NCI-H1105 treated with DMSO at 0.1 percent for 48 hours (cell line): ENCODE data around the gene HOXC9.

Source experiments
- DNase-seq: peaks from one replicate; lab custom pipeline; 2025; lab: John Stamatoyannopoulos, UW

The HOXC9 gene

DNA sequence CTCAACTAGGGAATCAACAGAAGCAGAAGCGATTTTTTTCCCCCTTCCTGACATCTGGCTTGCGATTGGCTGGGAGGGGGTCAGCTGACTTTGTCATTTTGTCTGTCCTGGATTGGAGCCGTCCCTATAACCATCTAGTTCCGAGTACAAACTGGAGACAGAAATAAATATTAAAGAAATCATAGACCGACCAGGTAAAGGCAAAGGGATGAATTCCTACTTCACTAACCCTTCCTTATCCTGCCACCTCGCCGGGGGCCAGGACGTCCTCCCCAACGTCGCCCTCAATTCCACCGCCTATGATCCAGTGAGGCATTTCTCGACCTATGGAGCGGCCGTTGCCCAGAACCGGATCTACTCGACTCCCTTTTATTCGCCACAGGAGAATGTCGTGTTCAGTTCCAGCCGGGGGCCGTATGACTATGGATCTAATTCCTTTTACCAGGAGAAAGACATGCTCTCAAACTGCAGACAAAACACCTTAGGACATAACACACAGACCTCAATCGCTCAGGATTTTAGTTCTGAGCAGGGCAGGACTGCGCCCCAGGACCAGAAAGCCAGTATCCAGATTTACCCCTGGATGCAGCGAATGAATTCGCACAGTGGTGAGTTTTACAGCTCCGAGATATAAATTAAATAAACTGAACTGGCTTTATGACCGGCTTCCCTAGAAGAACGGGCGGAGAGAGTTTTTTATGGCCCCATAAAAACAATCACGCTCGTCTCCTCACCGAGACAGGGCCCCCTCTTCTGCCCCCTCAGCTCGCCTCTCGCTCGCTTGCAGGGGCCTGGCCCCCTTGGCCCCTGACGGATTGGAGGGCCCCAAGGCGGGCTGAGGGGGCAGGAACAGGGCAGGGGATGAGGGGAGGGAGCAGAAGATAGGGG lies 28.6 kb downstream of the HOXC9 start, which contains the start of gene HOXC6:
Gene HOXC6 (plus strand): TSS at position 127 of the 888 bp plus-strand sequence. CDS start 82 bp downstream, at position 209.
- no peak for DNase-seq

GRCh38 chr12:54029529-54030441 lies 29.8 kb downstream of the HOXC9 start:
- DNase-seq: no peak

DNA sequence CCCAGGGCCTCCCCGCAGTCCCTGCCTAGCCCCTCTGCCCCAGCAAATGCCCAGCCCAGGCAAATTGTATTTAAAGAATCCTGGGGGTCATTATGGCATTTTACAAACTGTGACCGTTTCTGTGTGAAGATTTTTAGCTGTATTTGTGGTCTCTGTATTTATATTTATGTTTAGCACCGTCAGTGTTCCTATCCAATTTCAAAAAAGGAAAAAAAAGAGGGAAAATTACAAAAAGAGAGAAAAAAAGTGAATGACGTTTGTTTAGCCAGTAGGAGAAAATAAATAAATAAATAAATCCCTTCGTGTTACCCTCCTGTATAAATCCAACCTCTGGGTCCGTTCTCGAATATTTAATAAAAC lies 30.5 kb downstream of the HOXC9 start:
- DNase-seq: no peak

DNA sequence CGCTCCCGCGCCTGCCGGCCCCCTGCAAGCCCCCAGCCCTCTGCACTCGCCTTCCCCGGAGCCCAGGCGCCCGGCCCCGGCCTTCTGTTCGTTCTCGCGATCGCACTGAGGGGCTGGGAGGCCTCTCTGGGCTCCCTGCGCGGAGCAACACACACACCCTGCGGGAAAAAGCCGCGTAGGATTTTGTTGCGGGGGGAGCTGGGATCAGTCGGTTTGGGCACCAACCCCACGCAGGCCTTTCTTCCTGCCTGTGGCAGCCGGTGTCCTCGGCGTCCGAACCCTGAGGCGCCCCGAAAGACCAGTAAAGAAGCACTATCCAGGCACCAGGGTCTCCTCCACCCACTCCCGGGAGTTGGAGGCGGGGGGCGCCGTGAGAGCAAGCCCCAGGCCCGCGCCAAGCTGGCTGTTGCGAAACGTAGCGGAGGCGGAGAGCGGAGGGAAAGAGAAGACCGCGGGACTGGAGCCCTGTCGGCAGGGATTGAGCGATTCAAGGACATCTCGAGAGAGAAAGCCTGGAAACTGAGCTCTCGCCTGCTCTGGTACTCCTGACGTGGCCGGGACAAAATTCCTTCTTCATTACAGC lies 31.0 kb downstream of the HOXC9 start:
- DNase-seq: no peak

DNA sequence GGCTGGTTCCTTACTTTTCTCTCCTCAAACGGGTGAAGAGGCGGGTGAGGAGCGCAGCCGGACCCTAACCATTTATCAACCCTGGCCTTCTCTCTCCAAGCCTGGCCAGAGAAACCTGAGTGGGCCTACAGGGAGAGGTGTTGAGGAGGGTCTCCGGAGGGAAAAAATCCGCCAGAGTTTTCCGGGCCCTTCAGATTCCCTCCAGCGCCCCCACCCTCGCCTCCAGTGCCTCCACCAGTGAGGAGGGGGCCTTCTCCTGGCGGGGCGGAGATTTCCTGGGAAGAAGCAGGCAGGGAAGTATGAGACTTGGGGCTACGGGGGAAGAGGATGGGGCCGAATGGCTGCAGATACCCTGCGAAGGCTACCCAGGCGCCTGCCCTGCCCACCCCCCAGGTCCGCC lies 31.5 kb downstream of the HOXC9 start:
- no peak for DNase-seq

GRCh38 chr12:54032086-54032619 lies 32.2 kb downstream of the HOXC9 start:
- no peak for DNase-seq

- DNase-seq: peak; percentile 77
Observed at GRCh38 chr12:54032627-54033100, 32.7 kb downstream of the HOXC9 start, which contains the start of gene HOXC5. TSS of gene HOXC5 (plus strand) at chr12:54033050. CDS start at chr12:54033123, 73 bp downstream.

DNA sequence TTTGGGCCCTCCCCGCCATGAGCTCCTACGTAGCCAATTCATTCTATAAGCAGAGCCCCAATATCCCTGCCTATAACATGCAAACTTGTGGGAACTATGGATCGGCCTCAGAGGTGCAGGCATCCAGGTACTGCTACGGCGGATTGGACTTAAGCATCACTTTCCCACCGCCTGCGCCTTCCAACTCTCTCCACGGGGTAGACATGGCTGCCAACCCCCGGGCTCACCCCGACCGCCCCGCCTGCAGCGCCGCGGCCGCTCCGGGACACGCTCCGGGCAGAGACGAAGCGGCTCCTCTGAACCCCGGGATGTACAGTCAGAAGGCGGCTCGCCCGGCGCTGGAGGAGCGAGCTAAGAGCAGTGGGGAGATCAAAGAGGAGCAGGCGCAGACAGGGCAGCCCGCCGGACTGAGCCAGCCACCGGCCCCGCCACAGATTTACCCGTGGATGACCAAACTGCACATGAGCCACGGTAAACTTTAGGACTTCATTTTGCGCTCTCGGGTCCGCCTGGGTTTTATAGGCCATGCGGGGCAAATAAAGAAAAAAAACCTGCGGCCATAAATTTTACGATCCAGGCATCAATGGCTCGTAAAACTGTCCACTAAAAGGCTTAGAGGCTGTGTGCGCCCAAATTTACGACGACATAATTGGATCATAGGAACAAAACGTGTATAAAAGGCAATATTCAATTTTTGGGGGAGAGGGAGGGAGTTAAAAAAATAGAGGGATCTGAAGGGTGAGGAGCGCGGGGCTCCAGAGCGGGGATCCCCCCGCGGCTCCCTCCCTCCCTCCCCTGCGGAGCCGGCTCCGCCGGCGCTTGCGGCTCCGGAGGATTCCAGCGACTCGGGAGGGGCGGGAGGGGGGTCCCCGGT lies 33.4 kb downstream of the HOXC9 start:
- peak; percentile 46 for DNase-seq

- no peak for DNase-seq
Observed at GRCh38 chr12:54033980-54034784, 34.2 kb downstream of the HOXC9 start.

- no peak for DNase-seq
Observed at GRCh38 chr12:54034785-54035310, 34.9 kb downstream of the HOXC9 start.

DNA sequence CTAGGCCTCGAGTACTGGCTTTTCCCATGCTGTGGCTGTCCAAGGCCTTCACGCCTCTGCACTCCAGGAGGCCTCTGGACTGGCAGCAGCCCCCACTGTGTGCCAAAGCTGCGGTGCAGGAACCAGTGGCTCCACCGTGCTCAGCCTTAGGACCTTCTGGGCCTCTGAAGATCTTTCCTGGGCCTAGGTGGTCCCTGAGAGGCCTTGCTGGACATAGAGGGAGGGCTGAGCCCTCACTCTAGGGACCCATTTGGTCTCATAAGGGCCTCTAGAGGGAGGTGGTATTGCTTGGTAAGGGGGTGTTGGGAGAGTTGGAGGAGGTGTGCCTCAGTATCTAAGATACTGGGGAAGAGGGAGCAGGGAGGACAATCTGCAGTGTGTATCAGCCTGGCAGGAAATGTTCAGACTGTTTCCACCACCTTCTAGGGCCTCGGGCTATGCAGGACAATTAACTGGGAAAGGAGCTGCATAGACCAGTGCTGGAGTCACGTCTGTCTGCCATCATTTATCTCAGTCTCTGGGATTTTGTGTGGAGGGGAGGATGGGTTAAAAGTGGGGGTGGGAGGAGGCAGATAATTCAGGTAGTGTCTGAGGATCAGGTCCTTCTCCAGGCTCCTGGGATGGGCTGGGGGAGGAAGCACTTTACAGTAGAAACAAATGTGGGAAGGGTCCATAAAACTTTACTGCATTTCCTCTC lies 35.8 kb downstream of the HOXC9 start:
- no peak for DNase-seq

DNA sequence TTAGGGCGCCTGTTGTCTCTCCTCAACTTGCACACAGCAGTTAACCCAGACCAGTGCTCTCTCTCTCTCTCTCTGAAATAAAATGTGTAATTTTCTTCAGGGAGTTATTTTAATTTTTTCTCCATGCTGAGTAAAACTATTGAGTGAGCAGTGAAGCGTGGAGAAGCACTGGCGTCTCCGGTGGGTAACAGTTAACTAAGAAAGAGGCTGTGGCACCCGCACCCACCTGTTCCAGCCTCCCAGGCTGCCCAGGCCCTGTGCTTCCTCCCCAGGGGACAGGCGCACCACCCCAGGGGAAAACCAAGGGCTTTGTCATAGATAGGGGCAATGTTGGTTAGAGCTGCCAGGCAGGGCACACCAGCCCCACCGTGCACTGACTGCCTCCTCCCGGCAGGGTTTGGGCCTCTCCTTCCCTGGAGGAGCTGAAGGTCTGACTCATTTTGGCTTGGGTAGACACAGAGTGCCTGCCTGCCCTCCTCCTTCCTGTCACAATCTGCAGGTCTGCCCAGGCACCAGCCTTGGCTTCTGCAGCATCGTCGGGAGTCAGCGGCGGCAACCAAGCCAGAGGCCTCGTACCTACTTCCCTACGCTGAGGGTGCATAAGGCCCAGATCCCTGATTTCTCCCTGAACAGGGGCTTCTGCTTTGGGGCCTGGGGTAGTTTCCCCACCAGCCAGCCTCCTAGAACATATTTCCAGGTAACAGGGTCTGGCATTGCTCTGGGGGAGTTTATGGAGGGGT lies 36.8 kb downstream of the HOXC9 start:
- peak; percentile 65 for DNase-seq

- no peak for DNase-seq
Observed at GRCh38 chr12:54037360-54038283, 37.7 kb downstream of the HOXC9 start.

- DNase-seq: no peak
Observed at GRCh38 chr12:54038284-54038870, 38.4 kb downstream of the HOXC9 start.

- no peak for DNase-seq
Observed at GRCh38 chr12:54038871-54039414, 39.0 kb downstream of the HOXC9 start.

DNA sequence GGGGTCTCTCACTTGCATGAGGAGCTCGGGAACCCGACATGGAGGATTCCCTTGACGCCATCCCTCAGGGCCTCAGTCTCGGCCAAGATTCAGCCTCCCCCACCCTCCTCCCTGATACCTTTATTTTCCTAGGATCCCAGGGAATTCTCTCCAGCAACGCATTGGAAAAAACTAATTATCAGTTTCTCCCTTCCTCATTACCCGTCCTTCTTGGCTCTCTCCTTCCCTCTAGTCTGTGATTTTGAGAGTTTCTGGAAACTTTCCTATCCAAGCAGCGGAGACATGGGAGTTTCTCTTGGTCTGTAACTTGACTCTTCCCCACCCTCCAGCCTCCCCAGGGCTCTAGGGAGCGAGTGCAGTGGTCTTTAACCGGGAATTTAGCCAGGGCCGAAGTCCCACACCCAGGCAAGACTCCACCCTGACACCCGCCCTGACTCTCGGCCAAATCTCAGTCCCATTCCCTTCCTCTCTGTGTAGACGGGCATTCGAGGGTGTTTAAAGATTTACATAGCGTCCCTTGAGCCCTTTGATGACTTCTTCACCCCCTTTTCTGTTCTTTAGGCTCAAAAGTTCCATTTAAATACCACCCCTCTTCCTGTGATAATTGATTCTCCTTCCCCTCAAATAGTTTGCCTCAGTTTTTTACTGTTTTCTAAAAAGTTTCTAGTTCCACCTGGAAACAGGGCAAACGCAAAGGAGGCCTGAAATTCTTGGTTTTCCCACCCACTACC lies 39.6 kb downstream of the HOXC9 start:
- no peak for DNase-seq
